IMR-90 (cell line): ENCODE data around the gene GPR32. TPM values are rescaled to one million over a fixed set of nuclear protein-coding genes. Genes with fewer than 3 reads are reported as not detected.

Experiments used
- ATAC-seq: fragments of 200-7000 bp; cut with Tn5 transposase; 2 replicates; pipeline ENCODE4 v1.9.1; 2020; ENCODE audit warnings: low read depth, mild to moderate bottlenecking, moderate library complexity
- BruUV-seq: library from RNA; stranded (reverse); fragments of 400-500 nt; replicated peaks from 2 replicates; lab custom pipeline; 2021; lab: Mats Ljungman, UMichigan
- CTCF ChIA-PET: fragments of 300-600 bp; formaldehyde crosslinking; extraction: SDS; loops from one replicate; lab custom pipeline; 2021; ENCODE audit warnings: antibody characterized with exemption; lab: Yijun Ruan, JAX
- POLR2A ChIA-PET: fragments of 300-600 bp; sonication (Branson Sonifier 250); formaldehyde crosslinking; loops from one replicate; lab custom pipeline; 2022; ENCODE audit warnings: antibody characterized with exemption; ENCODE audit not compliant: unreplicated experiment; lab: Charles Lee
- DNase-seq: peaks from one replicate; pipeline ENCODE4 v3.0.0; 2013
- H2AFZ ChIP-seq: replicated peaks from 2 replicates; pipeline ENCODE3; 2013; ENCODE audit warnings: low read length, mild to moderate bottlenecking; ENCODE audit not compliant: poor library complexity
- H2AK5ac ChIP-seq: 2 replicates; pipeline ENCODE4 v1.6.1; 2013; ENCODE audit warnings: low read depth, low read length, inconsistent platforms
- H2AK9ac ChIP-seq: replicated peaks from 2 replicates; pipeline ENCODE3; 2013; ENCODE audit warnings: mild to moderate bottlenecking, low read depth, low read length, moderate library complexity; ENCODE audit not compliant: poor library complexity
- H2BK120ac ChIP-seq: 2 replicates; pipeline ENCODE4 v1.6.1; 2013; ENCODE audit warnings: low read depth, low read length, inconsistent platforms
- H2BK15ac ChIP-seq: 3 replicates; pipeline ENCODE4 v1.6.1; 2013; ENCODE audit warnings: low read depth, low read length, inconsistent platforms
- H2BK20ac ChIP-seq: 2 replicates; pipeline ENCODE4 v1.6.1; 2013; ENCODE audit warnings: low read depth, mild to moderate bottlenecking, inconsistent platforms, low read length, moderate library complexity
- H2BK5ac ChIP-seq: 2 replicates; pipeline ENCODE4 v1.6.1; 2013; ENCODE audit warnings: mild to moderate bottlenecking, low read depth, low read length, inconsistent platforms; ENCODE audit not compliant: poor library complexity, severe bottlenecking
- H3K14ac ChIP-seq: replicated peaks from 2 replicates; pipeline ENCODE4 v1.6.1; 2013; ENCODE audit warnings: low read depth, low read length, inconsistent platforms
- H3K18ac ChIP-seq: 2 replicates; pipeline ENCODE4 v1.6.1; 2013; ENCODE audit warnings: low read depth, low read length, control low read depth
- H3K23ac ChIP-seq: 2 replicates; pipeline ENCODE4 v1.6.1; 2013; ENCODE audit warnings: low read depth, low read length, inconsistent platforms
- H3K27ac ChIP-seq: 2 replicates; pipeline ENCODE4 v1.5.1; 2013; ENCODE audit warnings: mild to moderate bottlenecking, control low read depth, low read length; ENCODE audit not compliant: insufficient read depth
- H3K27me3 ChIP-seq: 2 replicates; pipeline ENCODE4 v1.6.1; 2013; ENCODE audit warnings: low read length; ENCODE audit not compliant: control insufficient read depth, insufficient read depth
- H3K36me3 ChIP-seq: 2 replicates; pipeline ENCODE4 v1.6.1; 2013; ENCODE audit warnings: low read length, mixed read lengths; ENCODE audit not compliant: control insufficient read depth, insufficient read depth
- H3K4ac ChIP-seq: 2 replicates; pipeline ENCODE4 v1.6.1; 2013; ENCODE audit warnings: low read depth, low read length, inconsistent platforms
- H3K4me1 ChIP-seq: 2 replicates; pipeline ENCODE4 v1.6.1; 2013; ENCODE audit warnings: low read length, mixed read lengths; ENCODE audit not compliant: control insufficient read depth, insufficient read depth
- H3K4me2 ChIP-seq: 2 replicates; pipeline ENCODE4 v1.6.1; 2013; ENCODE audit warnings: low read depth, mild to moderate bottlenecking, control low read depth, low read length, moderate library complexity
- H3K4me3 ChIP-seq: 2 replicates; pipeline ENCODE4 v1.5.1; 2013; ENCODE audit warnings: low read depth, mild to moderate bottlenecking, control low read depth, low read length, moderate library complexity; ENCODE audit not compliant: insufficient read depth
- H3K56ac ChIP-seq: 2 replicates; pipeline ENCODE4 v1.6.1; 2013; ENCODE audit warnings: low read length, inconsistent platforms; ENCODE audit not compliant: insufficient read depth; ENCODE audit errors: extremely low read depth
- H3K79me1 ChIP-seq, 2 experiments: 2 replicates each; pipeline ENCODE4 v1.6.1; 2013; ENCODE audit warnings: low read length in 2 of 2, inconsistent platforms in 1 of 2, low read depth in 1 of 2
- H3K9ac ChIP-seq: 2 replicates; pipeline ENCODE4 v1.6.1; 2013; ENCODE audit warnings: low read depth, low read length, control low read depth
- H3K9me1 ChIP-seq: 2 replicates; pipeline ENCODE4 v1.6.1; 2013; ENCODE audit warnings: low read length, inconsistent platforms; ENCODE audit not compliant: insufficient read depth
- H3K9me3 ChIP-seq: 2 replicates; pipeline ENCODE4 v1.6.1; 2013; ENCODE audit warnings: low read length; ENCODE audit not compliant: control insufficient read depth, insufficient read depth
- H4K20me1 ChIP-seq: 2 replicates; pipeline ENCODE4 v1.6.1; 2013; ENCODE audit warnings: low read length, inconsistent platforms; ENCODE audit not compliant: insufficient read depth
- H4K5ac ChIP-seq: 2 replicates; pipeline ENCODE4 v1.6.1; 2013; ENCODE audit warnings: mild to moderate bottlenecking, low read depth, low read length, control low read depth
- H4K8ac ChIP-seq, 2 experiments: 2 replicates each; pipeline ENCODE4 v1.6.1; 2013; ENCODE audit warnings: low read depth in 2 of 2, low read length in 2 of 2, control low read depth in 1 of 2, inconsistent platforms in 1 of 2
- H4K91ac ChIP-seq: 2 replicates; pipeline ENCODE4 v1.6.1; 2013; ENCODE audit warnings: low read depth, low read length, inconsistent platforms; ENCODE audit not compliant: insufficient read depth
- CEBPB ChIP-seq: IDR thresholded peaks from 2 replicates; pipeline ENCODE4 v1.6.1; 2012; ENCODE audit warnings: low read depth, low read length, improper control_type of control experiment
- CTCF ChIP-seq: conservative IDR thresholded peaks from 2 replicates; pipeline ENCODE4 v1.5.1; 2012; ENCODE audit warnings: mild to moderate bottlenecking, low read depth, low read length, improper control_type of control experiment
- FOS ChIP-seq: fragments of 150-350 bp; IDR thresholded peaks from 2 replicates; pipeline ENCODE4 v1.6.1; 2016; ENCODE audit warnings: low read depth, low read length
- MAFK ChIP-seq: IDR thresholded peaks from 2 replicates; pipeline ENCODE4 v1.6.1; 2012; ENCODE audit warnings: low read depth, low read length, improper control_type of control experiment
- MAZ ChIP-seq: IDR thresholded peaks from 2 replicates; pipeline ENCODE4 v1.6.1; 2012; ENCODE audit warnings: low read depth, mild to moderate bottlenecking, low read length, improper control_type of control experiment, moderate library complexity, borderline replicate concordance
- MXI1 ChIP-seq: IDR thresholded peaks from 2 replicates; pipeline ENCODE4 v1.6.1; 2012; ENCODE audit warnings: low read depth, mild to moderate bottlenecking, low read length, moderate library complexity, borderline replicate concordance
- RCOR1 ChIP-seq: IDR thresholded peaks from 2 replicates; pipeline ENCODE4 v1.6.1; 2012; ENCODE audit warnings: mild to moderate bottlenecking, low read length, improper control_type of control experiment; ENCODE audit not compliant: insufficient replicate concordance
- RFX5 ChIP-seq: IDR thresholded peaks from 2 replicates; pipeline ENCODE4 v1.8.0; 2012; ENCODE audit warnings: low read depth, mild to moderate bottlenecking, low read length, moderate library complexity
- SMC3 ChIP-seq: fragments of 150-350 bp; IDR thresholded peaks from 2 replicates; pipeline ENCODE4 v1.6.1; 2016; ENCODE audit warnings: low read depth, mild to moderate bottlenecking, antibody characterized with exemption, low read length, moderate library complexity
- USF2 ChIP-seq: fragments of 150-350 bp; IDR thresholded peaks from 2 replicates; pipeline ENCODE4 v1.6.1; 2017; ENCODE audit warnings: mild to moderate bottlenecking, antibody characterized with exemption, low read length, low read depth
- WGBS, 2 experiments: methylation state at CpG; one replicate each; pipeline versions ENCODE4 v1.1.5 to v1.1.7; 2013; ENCODE audit warnings: missing lambda C conversion rate in 2 of 2; ENCODE audit not compliant: insufficient read length in 1 of 2; ENCODE audit errors: extremely low coverage in 2 of 2; 5-methylcytosine and 5-hydroxymethylcytosine counted together
- dilution Hi-C: fragments of 300-500 bp; cut with HindIII; formaldehyde crosslinking; loops from one replicate; pipeline ENCODE4 v1.14.3; 2018; ENCODE audit warnings: low sequenced_read_pairs; ENCODE audit not compliant: unreplicated experiment
- in situ Hi-C: fragments of 300-500 bp; cut with MboI; formaldehyde crosslinking; loops from 3 replicates; pipeline ENCODE4 v1.14.3; 2019; ENCODE audit warnings: low sequenced_read_pairs, inconsistent platforms, mixed read lengths
- intact Hi-C: fragments of 100-400 bp; cut with micrococcal nuclease; formaldehyde crosslinking; loops from 2 replicates; pipeline ENCODE4 v1.10.0; 2022
- polyA plus RNA-seq, 3 experiments: library from polyadenylated mRNA; depleted of rRNA; stranded (reverse); fragments of >200 nt; gene quantifications; 2 replicates each; pipeline ENCODE4 v1.2.3, GENCODE V29; 2012; ENCODE audit warnings: low replicate concordance in 1 of 3
- total RNA-seq: library from RNA; depleted of rRNA; stranded (reverse); fragments of >200 nt; gene quantifications from 2 replicates; pipeline ENCODE4 v1.2.3, GENCODE V29; 2012

GPR32 gene
- total and polyA plus RNA-seq, 2 of the 4 experiments (the other 2 are of a cell fraction): not detected

- CTCF ChIA-PET: no interaction called here
- WGBS, 2 experiments: 0% methylated on average over 1 of the region's 6 CpGs; no CpG with 5 or more reads in 1 of the 2 experiments
- BruUV-seq: no TSS peak
Observed at GRCh38 chr19:50749490-50749889, 20.8 kb upstream of the GPR32 start.

More at GRCh38 chr19:50749490-50749889, 20.8 kb upstream of the GPR32 start:
- H3K27ac ChIP-seq: no peak overlapping the region
- POLR2A ChIA-PET: no interaction called here
- H3K9ac ChIP-seq: no peak overlapping the region
- H3K9me1 ChIP-seq: no peaks in the 10 kb centered on the region
- no peak overlapping the region for H2AFZ ChIP-seq
- no peak overlapping the region for H3K18ac ChIP-seq
- no peaks in the 10 kb centered on the region for H3K4me1 ChIP-seq
- H3K4me2 ChIP-seq: no peak overlapping the region
- no peaks in the 10 kb centered on the region for H3K9me3 ChIP-seq
- DNase-seq: no peak
- no peak overlapping the region for H2BK20ac ChIP-seq
- no peak overlapping the region for H2BK120ac ChIP-seq
- no peak overlapping the region for H3K23ac ChIP-seq
- H2AK5ac ChIP-seq: no peak overlapping the region
- dilution Hi-C loops (no loop called here), intact Hi-C loops (no loop called here), in situ Hi-C loops (no loop called here)
- no peaks in the 10 kb centered on the region for H4K20me1 ChIP-seq
- H2BK5ac ChIP-seq: no peak overlapping the region
- H4K91ac ChIP-seq: no peak overlapping the region
- H3K79me1 ChIP-seq: no peaks in the 10 kb centered on the region
- no peak overlapping the region for H4K5ac ChIP-seq
- no peak overlapping the region for H2BK15ac ChIP-seq
- peaks cover 6% of the 10 kb centered on the region for H3K27me3 ChIP-seq
- H3K56ac ChIP-seq: no peak overlapping the region
- no peak overlapping the region for H2AK9ac ChIP-seq
- ATAC-seq: no peak
- H3K4me3 ChIP-seq: no peak overlapping the region
- H3K4ac ChIP-seq: no peak overlapping the region
- H4K8ac ChIP-seq: no peak overlapping the region
- TF ChIP-seq RCOR1: no peak
- no peak for TF ChIP-seq CEBPB
- no peak for TF ChIP-seq CTCF
- no peak for TF ChIP-seq MAZ
- TF ChIP-seq RFX5: no peak
- no peak for TF ChIP-seq FOS
- no peak for TF ChIP-seq SMC3
- no peak for TF ChIP-seq MXI1
- TF ChIP-seq MAFK: no peak
- no peak for TF ChIP-seq USF2
- no peak overlapping the region for H3K14ac ChIP-seq
- no peaks in the 10 kb centered on the region for H3K36me3 ChIP-seq
